SU-DHL-6 (cell line): ENCODE measurements around the gene LRRC8A.
"Not testable (repeated sequence)": the region's sequence is repeated elsewhere in the genome, so short reads cannot be mapped to it uniquely, and the experiment has no call there.

Source experiments
- H2AFZ ChIP-seq: fragments of 200-600 bp; sonication (generic); 2 replicates; pipeline ENCODE4 v1.6.1; 2014; ENCODE audit warnings: low read depth, mild to moderate bottlenecking, moderate library complexity, mixed read lengths, antibody characterized with exemption, low read length; ENCODE audit not compliant: severe bottlenecking
- H3F3A ChIP-seq: fragments of 200-600 bp; shearing (Covaris generic); 2 replicates; pipeline ENCODE4 v1.6.0; 2016; ENCODE audit warnings: antibody characterized with exemption, mild to moderate bottlenecking; ENCODE audit not compliant: insufficient read depth
- H3K27ac ChIP-seq: fragments of 200-600 bp; sonication (generic); 2 replicates; pipeline ENCODE4 v1.5.1; 2016; ENCODE audit warnings: low read depth, mild to moderate bottlenecking, low read length, moderate library complexity, mixed read lengths
- H3K27me3 ChIP-seq: fragments of 200-600 bp; sonication (generic), shearing (Covaris generic); 2 replicates; pipeline ENCODE4 v1.6.0; 2014; ENCODE audit warnings: mild to moderate bottlenecking, low read length
- H3K36me3 ChIP-seq: fragments of 200-600 bp; sonication (generic); 2 replicates; pipeline ENCODE4 v1.6.1; 2014; ENCODE audit warnings: mild to moderate bottlenecking, low read length, mixed read lengths
- H3K4me2 ChIP-seq: fragments of 300-600, 200-600 bp; shearing (Covaris generic), sonication (generic); 2 replicates; pipeline ENCODE4 v1.6.0; 2014; ENCODE audit warnings: low read length, low read depth, mild to moderate bottlenecking; ENCODE audit not compliant: poor library complexity, severe bottlenecking
- H3K4me3 ChIP-seq: fragments of 200-600 bp; sonication (generic); 2 replicates; pipeline ENCODE4 v1.5.1; 2014; ENCODE audit warnings: antibody characterized with exemption, low read length, mild to moderate bottlenecking, mixed read lengths; ENCODE audit not compliant: insufficient read depth, poor library complexity, severe bottlenecking
- H3K79me2 ChIP-seq: fragments of 200-600 bp; sonication (generic); 2 replicates; pipeline ENCODE4 v1.6.1; 2014; ENCODE audit warnings: mild to moderate bottlenecking, low read length, moderate library complexity; ENCODE audit not compliant: insufficient read depth
- H3K9ac ChIP-seq: fragments of 200-600 bp; sonication (generic); 2 replicates; pipeline ENCODE4 v1.7.0; 2014; ENCODE audit warnings: mild to moderate bottlenecking, low read length
- H3K9me2 ChIP-seq: fragments of 200-600 bp; sonication (generic); replicated peaks from 2 replicates; pipeline ENCODE4 v1.6.1; 2014; ENCODE audit warnings: low read length; ENCODE audit not compliant: insufficient read depth
- H3K9me3 ChIP-seq: fragments of 200-600 bp; sonication (generic); 2 replicates; pipeline ENCODE4 v1.6.1; 2014; ENCODE audit warnings: low read length, mixed read lengths; ENCODE audit not compliant: insufficient read depth
- H4K20me1 ChIP-seq: fragments of 200-600 bp; sonication (generic); 2 replicates; pipeline ENCODE4 v1.6.1; 2014; ENCODE audit warnings: low read depth, mild to moderate bottlenecking, antibody characterized with exemption, low read length, moderate library complexity, mixed read lengths
- CTCF ChIP-seq: fragments of 200-600 bp; sonication (generic); IDR thresholded peaks from one replicate; pipeline ENCODE4 v1.5.1; 2017; ENCODE audit warnings: antibody characterized with exemption, mild to moderate bottlenecking, low read length, moderate library complexity; ENCODE audit not compliant: insufficient read depth, poor library complexity, severe bottlenecking
- EZH2phosphoT487 ChIP-seq: fragments of 200-600 bp; sonication (generic), shearing (Covaris generic); conservative IDR thresholded peaks from 2 replicates; pipeline ENCODE4 v1.6.1; 2018; ENCODE audit warnings: mild to moderate bottlenecking, antibody characterized with exemption, low read length, moderate library complexity, mixed read lengths

Gene LRRC8A

GRCh38 chr9:128841694-128842492 lies 40.0 kb upstream of the LRRC8A start:
- no peaks in the 10 kb centered on the region for H3F3A ChIP-seq
- no peaks in the 10 kb centered on the region for H4K20me1 ChIP-seq
- peaks cover 15% of the 10 kb centered on the region for H3K79me2 ChIP-seq
- H3K4me2 ChIP-seq = no peak overlapping the region
- no peaks in the 10 kb centered on the region for H3K9me2 ChIP-seq
- H2AFZ ChIP-seq = no peak overlapping the region
- no peak overlapping the region for H3K4me3 ChIP-seq
- H3K9ac ChIP-seq = no peak overlapping the region
- H3K27me3 ChIP-seq = no peaks in the 10 kb centered on the region
- no peaks in the 10 kb centered on the region for H3K36me3 ChIP-seq
- no peak overlapping the region for H3K27ac ChIP-seq
- TF ChIP-seq EZH2phosphoT487 (no peak), CTCF (no peak)
- H3K9me3 ChIP-seq = no peaks in the 10 kb centered on the region

GRCh38 chr9:128843171-128843570 lies 38.8 kb upstream of the LRRC8A start:
- not testable (repeated sequence) for H3K36me3 ChIP-seq, H3K9ac ChIP-seq, H3K27me3 ChIP-seq, H3K9me2 ChIP-seq, H3K4me3 ChIP-seq, H3K4me2 ChIP-seq, H4K20me1 ChIP-seq, H3F3A ChIP-seq, H3K27ac ChIP-seq, H3K9me3 ChIP-seq, H2AFZ ChIP-seq
- peaks cover 26% of the 10 kb centered on the region for H3K79me2 ChIP-seq

- no peak for TF ChIP-seq CTCF
- no peak for TF ChIP-seq EZH2phosphoT487
Measured at GRCh38 chr9:128845186-128845931, 36.6 kb upstream of the LRRC8A start.

GRCh38 chr9:128846680-128847030 lies 35.3 kb upstream of the LRRC8A start:
- no peaks in the 10 kb centered on the region for H3K9me3 ChIP-seq
- no peaks in the 10 kb centered on the region for H4K20me1 ChIP-seq
- H3K27me3 ChIP-seq = no peaks in the 10 kb centered on the region
- H3K9ac ChIP-seq = no peak overlapping the region
- TF ChIP-seq EZH2phosphoT487 = no peak
- H3K4me2 ChIP-seq = no peak overlapping the region
- H3K4me3 ChIP-seq = no peak overlapping the region
- 0 out of 2 replicates have a peak, but pooled peaks cover 2% of the 10 kb centered on the region for H3K36me3 ChIP-seq
- H3K27ac ChIP-seq = no peak overlapping the region
- H3K9me2 ChIP-seq = no peaks in the 10 kb centered on the region
- H2AFZ ChIP-seq = no peak overlapping the region
- no peaks in the 10 kb centered on the region for H3F3A ChIP-seq
- peaks cover 35% of the 10 kb centered on the region for H3K79me2 ChIP-seq

More at GRCh38 chr9:128845186-128845931, 36.6 kb upstream of the LRRC8A start:
- H3K79me2 ChIP-seq = peaks cover 31% of the 10 kb centered on the region
- H3K9me3 ChIP-seq = no peaks in the 10 kb centered on the region
- no peaks in the 10 kb centered on the region for H3K27me3 ChIP-seq
- H4K20me1 ChIP-seq = no peaks in the 10 kb centered on the region
- no peak overlapping the region for H3K4me3 ChIP-seq
- H3K4me2 ChIP-seq = no peak overlapping the region
- H3F3A ChIP-seq = no peaks in the 10 kb centered on the region
- H3K27ac ChIP-seq = no peak overlapping the region
- no peaks in the 10 kb centered on the region for H3K9me2 ChIP-seq
- H3K36me3 ChIP-seq = no peaks in the 10 kb centered on the region
- H3K9ac ChIP-seq = no peak overlapping the region
- no peak overlapping the region for H2AFZ ChIP-seq
